Hindlimb muscle (tissue), 1 donor: ENCODE measurements around the gene DALRD3. TPM values are rescaled to one million over a fixed set of nuclear protein-coding genes. Genes with fewer than 3 reads are reported as not detected.

Experiments used
- DNase-seq: peaks from one replicate; pipeline ENCODE4 v3.0.0-alpha.2; 2013
- polyA plus RNA-seq: library from polyadenylated mRNA; unstranded; fragments of 120-200 nt; gene quantifications from one replicate; pipeline ENCODE4 v1.2.1, GENCODE V29; 2013; ENCODE audit not compliant: insufficient read length

The DALRD3 gene
- polyA plus RNA-seq, 1 donor, result 32.8 TPM

GRCh38 chr3:48974076-48974864 is 44.1 kb downstream of the DALRD3 start:
- no peak for DNase-seq

GRCh38 chr3:48970586-48970985 is 47.8 kb downstream of the DALRD3 start:
- no peak for DNase-seq

GRCh38 chr3:48966876-48967361 is 51.5 kb downstream of the DALRD3 start:
- no peak for DNase-seq

- no peak for DNase-seq
Observed at GRCh38 chr3:48966367-48966766, 52.0 kb downstream of the DALRD3 start.

Other genes starting within 250 kb of the DALRD3 start
- gene PRKAR2A, start 170.7 kb downstream of the DALRD3 start, polyA plus RNA-seq, result 37.2 TPM
- gene SLC25A20, start 119.7 kb downstream of the DALRD3 start, polyA plus RNA-seq, result 16.3 TPM
- gene ARIH2, start 99.7 kb downstream of the DALRD3 start, polyA plus RNA-seq, result 62.1 TPM
- 15.6 TPM for gene P4HTM, start 28.3 kb downstream of the DALRD3 start, polyA plus RNA-seq
- gene WDR6, start 11.2 kb downstream of the DALRD3 start, polyA plus RNA-seq, result 121 TPM
- 55.2 TPM for gene NDUFAF3, start 3.5 kb upstream of the DALRD3 start, polyA plus RNA-seq
- gene IMPDH2, start 10.8 kb upstream of the DALRD3 start, polyA plus RNA-seq, result 230 TPM
- 60.1 TPM for gene QRICH1, start 75.5 kb upstream of the DALRD3 start, polyA plus RNA-seq
- gene QARS1, start 86.2 kb upstream of the DALRD3 start, polyA plus RNA-seq, result 272 TPM
- gene USP19, start 102.2 kb upstream of the DALRD3 start, polyA plus RNA-seq, result 38.5 TPM
- 325 TPM for gene LAMB2, start 114.5 kb upstream of the DALRD3 start, polyA plus RNA-seq
- gene CCDC71, start 147.8 kb upstream of the DALRD3 start, polyA plus RNA-seq, result 16.0 TPM
- 84.0 TPM for gene KLHDC8B, start 153.0 kb upstream of the DALRD3 start, polyA plus RNA-seq